ENCODE measurements around the gene CDK17. TPM values are rescaled to one million over a fixed set of nuclear protein-coding genes. Genes with fewer than 3 reads are reported as not detected.

The CDK17 gene
- total RNA-seq, 2 donors from 2014 or later: 20.9 to 27.1 TPM

DNA sequence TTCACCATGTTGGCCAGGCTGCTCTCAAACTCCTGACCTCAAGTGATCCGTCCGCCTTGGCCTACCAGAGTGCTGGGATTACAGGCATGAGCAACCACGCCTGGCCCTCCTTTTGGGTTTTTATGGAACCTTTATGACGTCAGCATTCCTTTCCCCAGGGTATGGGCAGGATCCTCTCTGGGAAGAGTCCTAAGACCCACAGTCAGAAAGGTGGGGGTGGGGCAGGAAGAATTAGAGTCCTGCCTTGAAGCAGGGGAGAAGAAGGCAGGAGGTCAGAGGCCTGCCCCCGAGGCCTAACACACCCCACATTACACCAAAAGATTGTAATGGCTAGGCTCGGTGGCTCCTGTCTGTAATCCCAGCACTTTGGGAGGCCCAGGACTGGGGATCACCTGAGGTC is 30.8 kb upstream of the CDK17 start:
- no peaks in the 10 kb centered on the region for H3K27me3 ChIP-seq
- no peaks in the 10 kb centered on the region for H3K9me3 ChIP-seq
- H3K36me3 ChIP-seq: no peaks in the 10 kb centered on the region
- DNase-seq (ENCODE audit: low spot score): no peak
- H3K4me3 ChIP-seq: no peak overlapping the region
- no peak overlapping the region for H3K27ac ChIP-seq
- TF ChIP-seq CTCF (IDR thresholded peaks at IDR 0.05): no peak
- peaks cover 0 to 8% of the 10 kb centered on the region in 2 donors for H3K4me1 ChIP-seq

DNA sequence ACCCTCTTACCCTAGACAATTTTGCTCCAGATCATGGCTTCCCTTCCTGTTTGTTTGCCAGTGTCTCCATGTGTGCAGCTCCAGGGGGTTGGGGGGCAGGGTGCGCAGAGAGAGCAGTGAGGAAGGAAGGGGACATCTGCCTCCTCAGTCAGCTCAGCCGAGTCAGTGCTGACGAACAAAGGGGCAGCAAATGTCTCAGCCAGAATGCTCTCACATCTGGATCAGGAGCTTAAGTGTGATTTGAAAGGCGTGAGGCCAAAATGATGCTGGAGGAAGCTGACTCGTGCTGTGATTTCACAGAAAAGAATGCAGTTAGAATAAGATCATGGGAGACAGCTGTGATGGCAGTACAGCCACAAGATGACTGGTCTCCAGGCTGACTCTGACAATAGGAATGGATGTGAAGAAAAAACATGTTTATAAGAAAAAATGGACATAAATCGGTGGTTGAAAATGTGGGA is 27.1 kb upstream of the CDK17 start:
- DNase-seq (ENCODE audit: low spot score): peak; percentile 82
- H3K4me3 ChIP-seq: no peak overlapping the region

DNA sequence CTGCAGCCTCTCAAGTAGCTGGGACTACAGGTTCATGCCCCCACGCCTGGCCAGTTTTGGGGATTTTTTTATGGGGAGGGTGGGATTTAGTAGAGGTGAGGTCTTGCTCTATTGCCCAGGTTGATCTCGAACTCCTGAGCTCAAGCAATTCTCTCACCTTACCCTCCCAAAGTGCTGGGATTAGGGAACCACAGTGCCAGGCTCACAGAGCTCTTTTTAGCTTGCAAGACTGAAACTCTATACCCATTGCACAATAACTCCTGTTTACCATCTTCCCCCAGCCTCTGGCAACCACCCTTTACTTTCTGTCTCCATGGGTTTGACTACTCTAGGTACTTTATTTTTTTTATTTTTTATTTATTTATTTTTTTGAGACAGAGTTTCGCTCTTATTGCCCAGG is 25.7 kb upstream of the CDK17 start:
- Histone ChIP-seq H3K4me3 (no peak overlapping the region), H3K4me1 (peaks cover 0 to 8% of the 10 kb centered on the region in 2 donors), H3K9me3 (no peaks in the 10 kb centered on the region), H3K36me3 (no peaks in the 10 kb centered on the region), H3K27ac (no peak overlapping the region), H3K27me3 (no peaks in the 10 kb centered on the region)
- no peak for TF ChIP-seq CTCF (IDR thresholded peaks at IDR 0.05)
- no peak for DNase-seq (ENCODE audit: low spot score)

More for the DNA sequence above, 27.1 kb upstream of the CDK17 start:
- Histone ChIP-seq H3K4me1 (peaks cover 0 to 8% of the 10 kb centered on the region in 2 donors), H3K36me3 (no peaks in the 10 kb centered on the region), H3K27ac (peak overlapping the region; percentile 78 to 79), H3K9me3 (no peaks in the 10 kb centered on the region), H3K27me3 (no peaks in the 10 kb centered on the region)
- TF ChIP-seq CTCF (IDR thresholded peaks at IDR 0.05): no peak

- Histone ChIP-seq H3K9me3 (no peaks in the 10 kb centered on the region), H3K27ac (no peak overlapping the region), H3K36me3 (no peaks in the 10 kb centered on the region), H3K4me3 (no peak overlapping the region), H3K27me3 (no peaks in the 10 kb centered on the region), H3K4me1 (peaks cover 0 to 8% of the 10 kb centered on the region in 2 donors)
- TF ChIP-seq CTCF (IDR thresholded peaks at IDR 0.05): no peak
- DNase-seq (ENCODE audit: low spot score): no peak
Measured at GRCh38 chr12:96425321-96425720, 25.1 kb upstream of the CDK17 start.

DNA sequence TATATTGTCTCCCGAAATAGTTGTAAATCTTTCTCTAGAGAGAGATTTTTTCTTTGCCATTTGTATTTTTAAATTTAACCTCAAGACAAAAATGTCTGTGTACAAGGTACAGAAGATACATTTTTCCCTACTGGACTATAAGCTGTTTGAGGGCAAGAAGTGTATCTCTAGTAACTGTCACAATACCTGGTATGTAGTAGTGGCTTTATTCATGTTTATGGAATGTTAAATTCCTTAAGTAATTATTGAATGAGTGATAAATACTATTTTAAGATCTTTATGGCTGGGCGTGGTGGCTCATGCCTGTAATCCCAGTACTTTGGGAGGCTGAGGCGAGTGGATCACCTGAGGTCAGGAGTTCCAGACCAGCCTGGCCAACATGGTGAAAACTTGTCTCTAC is 24.4 kb upstream of the CDK17 start:
- Histone ChIP-seq H3K9me3 (no peaks in the 10 kb centered on the region), H3K27me3 (no peaks in the 10 kb centered on the region), H3K36me3 (no peaks in the 10 kb centered on the region), H3K4me3 (no peak overlapping the region), H3K27ac (no peak overlapping the region), H3K4me1 (peaks cover 0 to 8% of the 10 kb centered on the region in 2 donors)
- TF ChIP-seq CTCF (IDR thresholded peaks at IDR 0.05): no peak
- DNase-seq (ENCODE audit: low spot score): no peak

GRCh38 chr12:96422192-96422591 is 22.0 kb upstream of the CDK17 start:
- no peak for TF ChIP-seq CTCF (IDR thresholded peaks at IDR 0.05)
- Histone ChIP-seq H3K4me1 (peaks cover 0 to 3% of the 10 kb centered on the region in 2 donors), H3K27me3 (no peaks in the 10 kb centered on the region), H3K27ac (no peak overlapping the region), H3K36me3 (no peaks in the 10 kb centered on the region), H3K9me3 (no peaks in the 10 kb centered on the region), H3K4me3 (no peak overlapping the region)
- DNase-seq (ENCODE audit: low spot score): no peak

All from right atrium auricular region (tissue), 2 donors.